Right lobe of liver (tissue), 6 donors: ENCODE measurements around the gene RAP1GDS1. TPM values are rescaled to one million over a fixed set of nuclear protein-coding genes. Genes with fewer than 3 reads are reported as not detected.

ENCODE experiments used
- ATAC-seq, 4 donors: fragments of 200-7000 bp; cut with Tn5 transposase; one replicate each; pipeline ENCODE4 v1.9.1; 2020; ENCODE audit warnings: mild to moderate bottlenecking in 4 of 4, moderate library complexity in 4 of 4
- DNase-seq, 3 donors: peaks; one replicate each; pipeline ENCODE4 v3.0.0-alpha.2; 2020
- H3K27ac ChIP-seq, 3 donors: fragments of 200-600 bp; one replicate each; pipeline ENCODE4 v1.8.0; 2022
- H3K27me3 ChIP-seq, 2 donors: fragments of 200-600 bp; one replicate each; pipeline ENCODE4 v1.8.0; 2022
- H3K36me3 ChIP-seq, 4 donors: fragments of 200-600 bp; sonication (generic) in 1 of 4; one replicate each; pipeline versions ENCODE4 v1.5.1 to v1.8.0; 2017 to 2022; ENCODE audit warnings: control low read depth in 1 of 4
- H3K4me1 ChIP-seq, 4 donors: fragments of 200-600 bp; sonication (generic) in 1 of 4; one replicate each; pipeline versions ENCODE4 v1.5.1 to v1.8.0; 2017 to 2022; ENCODE audit warnings: control low read depth in 1 of 4
- H3K4me3 ChIP-seq, 3 donors: fragments of 200-600 bp; one replicate each; pipeline ENCODE4 v1.8.0; 2022
- H3K9me3 ChIP-seq, 4 donors: fragments of 200-600 bp; sonication (generic) in 1 of 4; one replicate each; pipeline versions ENCODE4 v1.5.1 to v1.8.0; 2017 to 2022; ENCODE audit warnings: control low read depth in 1 of 4
- POLR2A ChIP-seq: fragments of 450-650 bp; IDR thresholded peaks from one replicate; pipeline ENCODE4 v1.6.1; 2017; ENCODE audit warnings: antibody characterized with exemption, mild to moderate bottlenecking
- WGBS: methylation state at CpG from one replicate; pipeline ENCODE4 v1.1.6; 2018; ENCODE audit warnings: low coverage, low lambda C conversion rate; ENCODE audit not compliant: insufficient coverage; ENCODE audit errors: missing lambda C conversion rate; 5-methylcytosine and 5-hydroxymethylcytosine counted together
- intact Hi-C, 2 donors: fragments of 100-400 bp; cut with DNase I; formaldehyde crosslinking; loops; one replicate each; pipeline versions ENCODE4 v1.11.2 to v1.14.1; 2022
- total RNA-seq, 6 experiments: library from RNA; depleted of rRNA in 2 of 6; stranded (reverse); fragments of >200 nt in 2 of 6; fragmentation: NEBNext Ultra II Directional in 3 of 6; extraction: Animal tissue kit (Norgen Biotek cat#: 25700) in 3 of 6; gene quantifications; one replicate each; pipeline versions ENCODE4 v1.1.0 to v1.2.4, GENCODE V29; 2016 to 2023
- TF ChIP-seq, protein P1 (sequence below), 4 donors: fragments of 200-600 bp in 3 of 4; fragments of 450-650 bp in 1 of 4; IDR thresholded peaks; one replicate each; pipeline versions ENCODE4 v1.5.1 to v1.8.0; 2016 to 2022; ENCODE audit warnings: antibody characterized with exemption in 4 of 4, mild to moderate bottlenecking in 2 of 4
- donor health status: DM: no; HTN: yes; CAD: no.
- donor health status: DM: no; HTN: no; CAD: no.
- donor health status: DM: no; HTN: no; CAD: no.
- donor health status: DM: no; HTN: yes; CAD: no.
- donor health status: DM: no; HTN: yes; CAD: no.

RAP1GDS1 gene
- total RNA-seq, 6 experiments from 2014 or later: 17.4 to 29.8 (median 20.9) TPM

DNA sequence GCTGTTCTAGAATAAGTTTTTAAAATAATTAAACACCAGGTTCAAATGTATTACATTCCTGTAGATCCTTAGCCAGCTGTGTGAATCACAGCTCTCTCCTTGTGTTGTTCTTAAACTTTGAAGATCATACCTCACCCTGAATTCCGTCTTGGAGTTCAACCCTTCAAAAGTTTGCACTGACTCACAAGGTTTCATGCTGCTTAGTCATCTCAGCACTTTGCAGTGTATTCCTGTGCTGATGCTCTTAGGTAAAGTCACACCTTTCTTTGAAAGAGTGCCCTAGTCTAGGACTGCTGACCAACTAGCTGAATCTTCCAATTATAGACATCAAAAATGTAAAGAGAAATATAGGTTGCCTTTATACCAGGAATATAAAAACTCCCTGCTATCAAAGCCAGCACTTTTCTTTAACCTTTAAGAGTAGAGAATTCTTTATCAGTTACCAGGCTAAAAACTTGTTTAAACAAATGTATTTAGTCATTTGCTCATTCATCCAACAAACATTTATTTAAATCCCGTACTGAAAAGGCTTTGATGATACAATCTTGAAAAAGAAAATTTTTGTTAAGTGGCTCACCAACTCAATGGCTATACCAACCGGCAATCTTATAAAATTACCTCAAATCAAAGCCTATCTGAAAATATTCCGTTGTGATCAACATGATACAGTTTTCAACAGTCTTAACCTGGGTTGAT is 169.7 kb downstream of the RAP1GDS1 start:
- Histone ChIP-seq H3K4me1 (no peaks in the 10 kb centered on the region), H3K27ac (no peak overlapping the region), H3K27me3 (no peaks in the 10 kb centered on the region), H3K36me3 (peaks cover 0 to 14% (median 0%) of the 10 kb centered on the region in 4 donors), H3K9me3 (no peaks in the 10 kb centered on the region), H3K4me3 (no peak overlapping the region)
- no peak for TF ChIP-seq POLR2A
- TF ChIP-seq, protein P1, sequence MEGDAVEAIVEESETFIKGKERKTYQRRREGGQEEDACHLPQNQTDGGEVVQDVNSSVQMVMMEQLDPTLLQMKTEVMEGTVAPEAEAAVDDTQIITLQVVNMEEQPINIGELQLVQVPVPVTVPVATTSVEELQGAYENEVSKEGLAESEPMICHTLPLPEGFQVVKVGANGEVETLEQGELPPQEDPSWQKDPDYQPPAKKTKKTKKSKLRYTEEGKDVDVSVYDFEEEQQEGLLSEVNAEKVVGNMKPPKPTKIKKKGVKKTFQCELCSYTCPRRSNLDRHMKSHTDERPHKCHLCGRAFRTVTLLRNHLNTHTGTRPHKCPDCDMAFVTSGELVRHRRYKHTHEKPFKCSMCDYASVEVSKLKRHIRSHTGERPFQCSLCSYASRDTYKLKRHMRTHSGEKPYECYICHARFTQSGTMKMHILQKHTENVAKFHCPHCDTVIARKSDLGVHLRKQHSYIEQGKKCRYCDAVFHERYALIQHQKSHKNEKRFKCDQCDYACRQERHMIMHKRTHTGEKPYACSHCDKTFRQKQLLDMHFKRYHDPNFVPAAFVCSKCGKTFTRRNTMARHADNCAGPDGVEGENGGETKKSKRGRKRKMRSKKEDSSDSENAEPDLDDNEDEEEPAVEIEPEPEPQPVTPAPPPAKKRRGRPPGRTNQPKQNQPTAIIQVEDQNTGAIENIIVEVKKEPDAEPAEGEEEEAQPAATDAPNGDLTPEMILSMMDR (IDR thresholded peaks at IDR 0.05): no peak
- WGBS: 93% methylated on average over 4 of the region's 4 CpGs
- ATAC-seq (no peak), DNase-seq (no peak)
- intact Hi-C loops: no loop called here

DNA sequence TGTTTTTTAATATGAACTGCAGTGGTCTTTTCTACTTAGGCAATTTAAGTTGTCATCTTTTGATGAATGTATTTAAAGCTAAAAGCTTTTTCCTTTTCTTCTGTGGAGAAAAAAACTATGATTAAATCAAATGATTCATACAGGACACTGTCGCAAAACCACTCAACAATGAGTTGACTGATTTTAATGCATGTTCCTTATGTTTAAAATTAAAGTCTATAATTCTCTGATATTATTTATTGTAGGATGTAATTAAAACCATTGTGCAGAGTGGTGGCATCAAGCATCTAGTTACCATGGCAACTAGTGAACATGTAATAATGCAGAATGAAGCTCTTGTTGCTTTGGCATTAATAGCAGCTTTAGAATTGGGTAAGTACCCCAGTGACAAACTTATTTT is 172.5 kb downstream of the RAP1GDS1 start:
- no peaks in the 10 kb centered on the region for H3K4me1 ChIP-seq
- no peak for TF ChIP-seq POLR2A
- TF ChIP-seq, protein P1 (IDR thresholded peaks at IDR 0.05): no peak
- H3K27me3 ChIP-seq: no peaks in the 10 kb centered on the region
- H3K27ac ChIP-seq: no peak overlapping the region
- intact Hi-C loops: no loop called here
- no peak overlapping the region for H3K4me3 ChIP-seq
- H3K36me3 ChIP-seq: peaks cover 0 to 16% (median 0%) of the 10 kb centered on the region in 4 donors
- DNase-seq (no peak), ATAC-seq (no peak)
- H3K9me3 ChIP-seq: no peaks in the 10 kb centered on the region
- 100% methylated on average over 1 of the region's 1 CpG for WGBS

DNA sequence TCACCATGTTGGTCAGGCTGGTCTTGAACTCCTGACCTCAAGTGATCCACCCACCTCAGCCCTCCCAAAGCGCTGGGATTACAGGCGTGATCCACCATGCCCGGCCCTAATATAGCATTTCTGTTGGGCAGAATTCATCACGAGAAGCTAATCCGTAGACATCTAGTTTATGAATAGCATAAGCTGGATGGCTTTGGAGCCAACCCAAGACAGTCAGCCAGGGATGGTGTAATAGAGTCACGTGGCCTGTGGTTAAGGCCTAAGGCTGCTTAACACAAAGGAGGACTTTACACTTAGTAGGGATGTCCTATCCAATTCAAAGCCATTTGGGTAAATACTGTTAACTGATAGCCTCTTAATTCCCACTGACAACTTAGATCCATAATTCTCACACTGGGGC is 173.6 kb downstream of the RAP1GDS1 start:
- intact Hi-C loops: no loop called here
- Histone ChIP-seq H3K36me3 (peaks cover 0 to 16% (median 0%) of the 10 kb centered on the region in 4 donors), H3K4me3 (no peak overlapping the region), H3K9me3 (no peaks in the 10 kb centered on the region), H3K4me1 (no peaks in the 10 kb centered on the region), H3K27me3 (no peaks in the 10 kb centered on the region), H3K27ac (no peak overlapping the region)
- ATAC-seq (no peak), DNase-seq (no peak)
- 100% methylated on average over 2 of the region's 6 CpGs for WGBS
- TF ChIP-seq POLR2A: no peak
- TF ChIP-seq, protein P1 (IDR thresholded peaks at IDR 0.05): no peak

DNA sequence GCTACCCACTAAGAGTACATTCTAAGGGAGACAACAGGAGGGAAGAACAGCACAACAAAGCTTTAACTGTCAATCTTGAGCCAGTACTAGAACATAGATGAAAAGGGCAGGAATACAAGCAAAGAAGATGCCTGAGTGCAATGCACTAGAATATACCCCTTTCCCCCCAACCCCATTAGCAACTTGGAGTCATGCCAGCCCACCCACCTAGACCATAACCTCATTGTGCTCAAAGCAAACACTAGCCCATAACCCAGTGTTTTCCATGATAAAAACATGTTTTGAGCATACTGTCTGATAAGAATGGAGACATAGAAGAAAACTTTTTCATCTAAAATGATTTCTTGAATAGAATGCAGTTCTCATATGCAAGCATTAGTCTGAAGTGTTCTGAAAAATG is 183.2 kb downstream of the RAP1GDS1 start:
- ATAC-seq: no peak
- no peaks in the 10 kb centered on the region for H3K27me3 ChIP-seq
- no peak for TF ChIP-seq POLR2A
- TF ChIP-seq, protein P1 (IDR thresholded peaks at IDR 0.05): no peak
- no peaks in the 10 kb centered on the region for H3K9me3 ChIP-seq
- no peaks in the 10 kb centered on the region for H3K4me1 ChIP-seq
- DNase-seq: no peak
- no peak overlapping the region for H3K27ac ChIP-seq
- H3K36me3 ChIP-seq: peaks cover 0 to 19% (median 4%) of the 10 kb centered on the region in 4 donors
- H3K4me3 ChIP-seq: no peak overlapping the region
- intact Hi-C loops: no loop called here
